PFSK-1 (cell line): ENCODE measurements around the gene SCMH1.

Experiments used
- FOXP2 ChIP-seq: optimal IDR thresholded peaks from 2 replicates; pipeline ENCODE3; 2011; ENCODE audit warnings: borderline replicate concordance, control low read depth, inconsistent platforms; ENCODE audit not compliant: insufficient read depth; ENCODE audit errors: extremely low read length, extremely low read depth
- POLR2AphosphoS5 ChIP-seq: IDR thresholded peaks from 2 replicates; pipeline ENCODE4 v1.6.1; 2012; ENCODE audit warnings: low read depth, mild to moderate bottlenecking, control low read depth, low read length, moderate library complexity
- SIN3A ChIP-seq: IDR thresholded peaks from 2 replicates; pipeline ENCODE4 v1.6.1; 2012; ENCODE audit warnings: mild to moderate bottlenecking, low read length, moderate library complexity, borderline replicate concordance; ENCODE audit not compliant: insufficient read depth
- TAF1 ChIP-seq: IDR thresholded peaks from 2 replicates; pipeline ENCODE4 v1.6.1; 2012; ENCODE audit warnings: low read length, control low read depth, borderline replicate concordance; ENCODE audit not compliant: insufficient read depth
- TF ChIP-seq, protein P1 (sequence below), 2 experiments: IDR thresholded peaks; 2 replicates each; pipeline versions ENCODE4 v1.6.1 to v1.8.0; 2011 to 2012; ENCODE audit warnings: low read depth in 2 of 2, low read length in 2 of 2, control low read depth in 1 of 2, inconsistent platforms in 1 of 2, mild to moderate bottlenecking in 1 of 2, moderate library complexity in 1 of 2; ENCODE audit not compliant: insufficient read depth in 1 of 2

The SCMH1 gene

DNA sequence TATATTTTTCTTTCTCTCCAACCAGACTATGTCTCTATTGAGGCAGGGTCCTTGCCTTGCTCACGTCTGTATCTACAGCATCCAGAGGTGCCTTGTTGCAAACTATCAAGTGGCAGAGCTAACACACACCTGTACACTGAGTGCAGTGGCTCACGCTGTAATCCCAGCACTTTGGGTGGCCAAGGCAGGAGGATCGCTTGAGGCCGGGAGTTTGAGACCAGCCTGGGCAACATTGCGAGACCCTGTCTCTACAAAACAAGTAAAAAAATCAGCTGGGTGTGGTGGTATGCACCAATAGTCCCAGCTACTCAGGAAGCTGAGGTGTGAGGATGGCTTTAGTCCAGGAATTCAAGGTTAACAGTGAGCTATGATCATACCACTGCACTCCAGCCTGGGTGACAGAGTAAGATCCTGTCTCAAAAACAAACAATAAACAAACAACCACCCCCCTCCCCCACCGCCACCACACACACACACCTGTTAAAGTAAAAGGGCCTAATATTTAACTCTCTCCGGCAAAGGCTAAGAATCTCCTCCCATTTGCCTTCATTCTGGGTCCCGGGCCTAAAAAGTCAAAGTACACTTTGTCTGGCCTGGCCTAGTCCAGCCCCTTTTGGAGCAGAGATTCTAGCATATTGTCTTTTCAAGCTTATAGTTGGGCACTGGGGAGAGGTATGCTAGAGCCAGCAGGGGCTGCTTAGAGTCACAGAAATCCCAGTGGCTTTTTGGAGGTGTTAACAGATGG is 211.1 kb downstream of the SCMH1 start:
- TF ChIP-seq SIN3A (no peak), TAF1 (no peak), FOXP2 (no peak), POLR2AphosphoS5 (no peak)
- TF ChIP-seq, protein P1, sequence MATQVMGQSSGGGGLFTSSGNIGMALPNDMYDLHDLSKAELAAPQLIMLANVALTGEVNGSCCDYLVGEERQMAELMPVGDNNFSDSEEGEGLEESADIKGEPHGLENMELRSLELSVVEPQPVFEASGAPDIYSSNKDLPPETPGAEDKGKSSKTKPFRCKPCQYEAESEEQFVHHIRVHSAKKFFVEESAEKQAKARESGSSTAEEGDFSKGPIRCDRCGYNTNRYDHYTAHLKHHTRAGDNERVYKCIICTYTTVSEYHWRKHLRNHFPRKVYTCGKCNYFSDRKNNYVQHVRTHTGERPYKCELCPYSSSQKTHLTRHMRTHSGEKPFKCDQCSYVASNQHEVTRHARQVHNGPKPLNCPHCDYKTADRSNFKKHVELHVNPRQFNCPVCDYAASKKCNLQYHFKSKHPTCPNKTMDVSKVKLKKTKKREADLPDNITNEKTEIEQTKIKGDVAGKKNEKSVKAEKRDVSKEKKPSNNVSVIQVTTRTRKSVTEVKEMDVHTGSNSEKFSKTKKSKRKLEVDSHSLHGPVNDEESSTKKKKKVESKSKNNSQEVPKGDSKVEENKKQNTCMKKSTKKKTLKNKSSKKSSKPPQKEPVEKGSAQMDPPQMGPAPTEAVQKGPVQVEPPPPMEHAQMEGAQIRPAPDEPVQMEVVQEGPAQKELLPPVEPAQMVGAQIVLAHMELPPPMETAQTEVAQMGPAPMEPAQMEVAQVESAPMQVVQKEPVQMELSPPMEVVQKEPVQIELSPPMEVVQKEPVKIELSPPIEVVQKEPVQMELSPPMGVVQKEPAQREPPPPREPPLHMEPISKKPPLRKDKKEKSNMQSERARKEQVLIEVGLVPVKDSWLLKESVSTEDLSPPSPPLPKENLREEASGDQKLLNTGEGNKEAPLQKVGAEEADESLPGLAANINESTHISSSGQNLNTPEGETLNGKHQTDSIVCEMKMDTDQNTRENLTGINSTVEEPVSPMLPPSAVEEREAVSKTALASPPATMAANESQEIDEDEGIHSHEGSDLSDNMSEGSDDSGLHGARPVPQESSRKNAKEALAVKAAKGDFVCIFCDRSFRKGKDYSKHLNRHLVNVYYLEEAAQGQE (IDR thresholded peaks at IDR 0.05; ENCODE audit: insufficient read depth in 1 of 2, low read depth in 2 of 2, low read length in 2 of 2): no peak

DNA sequence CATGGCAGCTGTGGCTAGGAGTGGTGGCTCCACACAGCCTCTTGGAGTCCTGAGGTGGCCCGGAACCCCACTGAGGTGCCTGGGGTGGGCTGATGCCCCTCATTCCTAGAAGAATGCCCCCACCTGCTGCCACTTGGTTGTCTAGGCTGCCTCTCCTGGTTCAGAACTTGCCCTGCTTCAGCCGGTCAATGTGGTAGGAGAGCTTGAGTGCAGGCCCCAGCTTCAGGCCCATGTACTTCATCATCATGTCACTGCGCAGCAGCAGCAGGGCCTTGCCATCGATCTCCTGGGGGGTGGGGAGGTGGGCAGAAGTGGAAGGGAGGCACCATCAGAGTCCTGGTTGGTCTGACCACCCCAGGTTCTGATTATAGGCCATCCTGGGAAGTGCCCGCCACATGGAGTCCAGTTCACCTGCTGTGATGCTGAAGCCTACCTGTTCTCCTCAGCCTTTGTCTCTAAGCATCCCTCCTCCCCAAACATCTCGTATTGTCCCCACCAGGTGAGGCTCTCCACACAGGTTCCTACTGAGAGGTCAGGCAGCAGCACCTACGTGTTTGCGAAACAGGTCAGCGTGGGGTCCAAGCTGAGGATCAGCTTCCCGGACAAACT is 214.0 kb downstream of the SCMH1 start:
- TF ChIP-seq TAF1: no peak
- TF ChIP-seq FOXP2: no peak
- TF ChIP-seq SIN3A: no peak
- no peak for TF ChIP-seq POLR2AphosphoS5

DNA sequence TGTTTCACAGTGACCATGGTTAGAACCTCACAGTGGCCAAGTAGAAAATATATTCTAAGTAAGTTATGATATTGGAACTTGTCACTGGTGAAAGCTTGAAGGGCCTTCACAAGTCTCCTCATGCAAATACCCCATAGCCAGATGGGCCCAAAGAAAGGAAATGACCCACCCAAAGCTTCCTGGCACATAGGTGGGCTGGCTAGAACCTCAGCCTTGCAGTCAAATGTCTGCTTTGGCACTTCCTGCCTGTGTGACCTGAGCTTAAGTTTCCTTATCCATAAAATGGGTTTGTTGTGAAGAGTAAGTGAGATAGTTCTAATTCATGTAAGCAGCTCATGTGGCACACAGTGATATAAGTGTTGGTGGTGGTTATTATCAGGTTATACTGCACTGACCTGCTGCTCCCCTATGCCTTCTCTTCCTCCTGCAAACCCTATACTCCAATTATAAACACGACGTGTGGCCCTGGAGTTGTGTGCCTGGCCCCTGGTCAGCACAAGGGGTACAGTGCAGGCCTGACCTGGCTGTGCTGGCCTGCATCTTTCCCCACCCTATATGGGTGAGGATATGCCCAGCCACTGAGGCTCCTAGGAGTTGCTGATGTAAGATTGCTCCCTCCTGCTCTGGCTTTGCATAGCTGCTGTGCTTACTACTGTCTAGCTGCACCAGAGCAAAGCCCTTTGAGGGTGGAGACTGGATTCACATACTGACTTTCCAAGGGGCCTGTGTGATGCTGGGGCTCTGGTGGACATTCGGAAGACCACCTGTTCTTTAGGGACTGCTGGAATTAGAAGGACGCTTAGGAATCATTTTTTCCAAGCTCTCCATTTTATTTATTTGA is 215.9 kb downstream of the SCMH1 start:
- TF ChIP-seq SIN3A: no peak
- TF ChIP-seq, protein P1 (IDR thresholded peaks at IDR 0.05; ENCODE audit: insufficient read depth in 1 of 2, low read depth in 2 of 2, low read length in 2 of 2): no peak

DNA sequence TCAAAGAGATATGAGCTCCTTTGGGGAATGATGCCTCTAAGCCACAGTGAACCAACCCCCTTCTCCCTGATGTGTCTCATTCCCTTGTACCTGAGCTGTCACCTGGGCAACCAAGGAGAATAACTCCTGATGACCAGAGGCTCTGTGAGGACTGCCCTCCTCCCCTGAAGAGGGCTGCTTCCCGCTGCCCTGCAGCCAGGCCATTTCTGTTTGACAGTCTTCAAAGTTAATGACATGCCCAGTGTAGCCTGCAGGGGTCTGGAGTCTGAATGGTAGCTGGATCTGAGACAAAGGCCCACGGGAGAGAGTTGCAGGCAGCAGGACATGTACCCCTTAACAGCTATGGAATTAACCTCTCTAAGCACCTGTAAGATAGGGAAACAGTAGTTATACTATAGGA is 217.2 kb downstream of the SCMH1 start:
- no peak for TF ChIP-seq TAF1
- TF ChIP-seq, protein P1 (IDR thresholded peaks at IDR 0.05; ENCODE audit: insufficient read depth in 1 of 2, low read depth in 2 of 2, low read length in 2 of 2): no peak
- no peak for TF ChIP-seq POLR2AphosphoS5
- no peak for TF ChIP-seq SIN3A
- no peak for TF ChIP-seq FOXP2

DNA sequence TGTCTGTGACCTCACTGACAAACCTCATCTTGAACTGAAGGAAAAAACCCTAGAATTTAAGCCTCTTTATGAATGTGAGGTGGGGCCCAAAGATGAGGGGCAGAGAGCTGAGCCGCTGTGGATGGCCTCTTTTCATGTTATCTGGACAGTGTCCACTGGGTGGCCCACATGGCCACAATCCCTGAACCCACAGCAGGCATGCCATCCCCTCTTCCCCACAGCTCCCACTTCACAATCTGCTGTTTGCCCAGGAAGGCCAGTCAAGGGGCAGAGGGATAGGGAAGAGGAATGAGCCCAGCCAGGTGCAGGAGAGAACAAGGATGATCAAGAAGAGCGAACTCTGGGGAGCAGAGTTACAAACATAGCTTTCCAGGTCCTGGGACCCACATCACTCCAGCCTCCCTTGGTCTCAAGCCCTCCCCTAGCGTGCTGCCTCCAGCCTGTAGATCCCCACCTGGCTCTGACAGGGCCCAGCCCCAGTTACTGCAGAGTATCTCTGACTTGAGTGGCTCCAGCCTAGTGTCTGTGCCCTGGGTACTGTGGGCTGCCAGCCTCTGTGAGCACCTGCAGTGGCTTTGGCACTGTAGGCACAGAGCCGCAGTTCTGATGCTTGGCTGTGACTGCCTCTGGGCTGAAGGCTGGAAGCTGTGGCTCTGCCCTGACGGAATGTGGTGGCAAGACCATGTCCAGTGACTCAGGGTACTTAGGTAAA is 218.7 kb downstream of the SCMH1 start:
- TF ChIP-seq SIN3A (no peak), FOXP2 (no peak), POLR2AphosphoS5 (no peak), TAF1 (no peak)
- TF ChIP-seq, protein P1 (IDR thresholded peaks at IDR 0.05; ENCODE audit: insufficient read depth in 1 of 2, low read depth in 2 of 2, low read length in 2 of 2): no peak
